OCI-LY7 (cell line): ENCODE measurements around the gene LENG1. TPM values are rescaled to one million over a fixed set of nuclear protein-coding genes. Genes with fewer than 3 reads are reported as not detected.

ENCODE experiments used
- BruUV-seq: library from RNA; stranded (reverse); fragments of 400-500 nt; replicated peaks from 2 replicates; lab custom pipeline; 2021; lab: Mats Ljungman, UMichigan
- CTCF ChIA-PET: fragments of 300-600 bp; sonication (Branson Sonifier 250); formaldehyde crosslinking; loops from one replicate; lab custom pipeline; 2022; ENCODE audit warnings: antibody characterized with exemption; ENCODE audit not compliant: unreplicated experiment; lab: Charles Lee
- POLR2A ChIA-PET: fragments of 300-600 bp; sonication (Branson Sonifier 250); formaldehyde crosslinking; loops from one replicate; lab custom pipeline; 2022; ENCODE audit warnings: antibody characterized with exemption; lab: Charles Lee
- DNase-seq: peaks from one replicate; pipeline ENCODE4 v3.0.0-alpha.2; 2015; ENCODE audit warnings: low spot score
- H2AFZ ChIP-seq: fragments of 200-600 bp; sonication (generic), shearing (Covaris generic); 2 replicates; pipeline ENCODE4 v1.6.1; 2014; ENCODE audit warnings: mild to moderate bottlenecking, antibody characterized with exemption, low read length, moderate library complexity
- H3K27ac ChIP-seq: fragments of 200-600 bp; sonication (generic); 2 replicates; pipeline ENCODE4 v1.5.1; 2014; ENCODE audit warnings: mixed run types, low read depth, mild to moderate bottlenecking, moderate library complexity, low read length, inconsistent platforms; ENCODE audit not compliant: poor library complexity, severe bottlenecking
- H3K36me3 ChIP-seq: fragments of 200-600 bp; sonication (generic); 2 replicates; pipeline ENCODE4 v1.6.1; 2014; ENCODE audit warnings: mild to moderate bottlenecking, antibody characterized with exemption, low read length, moderate library complexity, mixed read lengths; ENCODE audit not compliant: insufficient read depth
- H3K4me1 ChIP-seq: fragments of 200-600 bp; sonication (generic); 2 replicates; pipeline ENCODE4 v1.5.1; 2014; ENCODE audit warnings: mild to moderate bottlenecking, low read length; ENCODE audit not compliant: insufficient read depth, poor library complexity, severe bottlenecking
- H3K4me2 ChIP-seq: fragments of 200-600 bp; sonication (generic); 2 replicates; pipeline ENCODE4 v1.6.1; 2014; ENCODE audit warnings: mild to moderate bottlenecking, low read length
- H3K4me3 ChIP-seq: fragments of 200-600 bp; sonication (generic); 2 replicates; pipeline ENCODE4 v1.5.1; 2014; ENCODE audit warnings: mild to moderate bottlenecking, low read depth, low read length; ENCODE audit not compliant: poor library complexity, severe bottlenecking
- H3K79me2 ChIP-seq: fragments of 200-600 bp; sonication (generic); 2 replicates; pipeline ENCODE4 v1.6.1; 2016; ENCODE audit warnings: low read depth, mild to moderate bottlenecking, low read length, moderate library complexity, mixed read lengths; ENCODE audit not compliant: insufficient read depth
- H3K9me2 ChIP-seq: fragments of 200-600 bp; sonication (generic); 2 replicates; pipeline ENCODE4 v1.6.1; 2016; ENCODE audit warnings: mild to moderate bottlenecking, low read length, mixed read lengths; ENCODE audit not compliant: insufficient read depth
- H3K9me3 ChIP-seq: fragments of 200-600 bp; sonication (generic); 2 replicates; pipeline ENCODE4 v1.6.1; 2014; ENCODE audit warnings: mild to moderate bottlenecking, mixed run types, low read length, mixed read lengths
- H4K20me1 ChIP-seq: fragments of 200-600 bp; sonication (generic); 2 replicates; pipeline ENCODE4 v1.6.1; 2014; ENCODE audit warnings: mild to moderate bottlenecking, antibody characterized with exemption, low read length, moderate library complexity, mixed read lengths; ENCODE audit not compliant: insufficient read depth
- EZH2phosphoT487 ChIP-seq: fragments of 200-600 bp; sonication (generic); IDR thresholded peaks from 2 replicates; pipeline ENCODE4 v1.6.1; 2018; ENCODE audit warnings: low read depth, borderline replicate concordance, mild to moderate bottlenecking, mixed run types, antibody characterized with exemption, low read length, moderate library complexity, mixed read lengths
- intact Hi-C: fragments of 100-400 bp; cut with micrococcal nuclease; formaldehyde crosslinking; loops from one replicate; pipeline ENCODE4 v1.10.0; 2022; ENCODE audit not compliant: unreplicated experiment
- total RNA-seq, 2 experiments: library from RNA; depleted of rRNA in 1 of 2; stranded (reverse); fragments of >200 nt in 1 of 2; shearing (Covaris generic) in 1 of 2; gene quantifications; 2 replicates each; pipeline ENCODE4 v1.2.3, GENCODE V29; 2014 to 2022
- TF ChIP-seq, protein P1 (sequence below): fragments of 200-600 bp; sonication (generic); conservative IDR thresholded peaks from 2 replicates; pipeline ENCODE4 v1.5.1; 2014; ENCODE audit warnings: mild to moderate bottlenecking, antibody characterized with exemption, low read length, moderate library complexity, mixed read lengths

LENG1 gene
- total RNA-seq, 2 experiments from 2014 or later = 4.7 to 8.0 TPM

DNA sequence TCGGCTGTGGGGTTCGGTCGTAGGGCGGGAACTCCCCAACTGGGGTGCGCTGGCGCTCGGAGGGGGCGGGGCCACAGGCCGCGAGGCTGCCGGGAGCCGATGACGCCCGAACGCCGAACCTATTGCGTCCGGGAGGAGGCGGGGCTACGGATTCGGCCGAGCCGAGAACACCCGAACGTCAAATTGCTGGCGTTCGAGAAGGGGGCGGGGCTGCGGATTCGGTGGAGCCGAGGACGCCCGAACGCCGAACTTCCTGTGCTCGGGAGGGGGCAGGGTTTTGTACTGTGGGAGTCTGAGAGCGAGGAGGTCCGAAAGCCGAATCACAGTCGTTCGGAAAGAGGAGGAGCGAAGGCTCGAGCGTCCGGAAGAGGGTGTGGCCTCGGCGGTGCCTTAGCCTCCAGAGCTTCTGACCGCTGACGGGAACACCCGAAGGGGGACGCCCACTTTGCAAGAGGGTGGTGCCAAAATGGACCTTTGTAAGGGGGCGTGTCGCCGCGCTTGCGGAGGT lies 31.0 kb upstream of the LENG1 start:
- DNase-seq = peak; percentile 99
- peaks cover 21% of the 10 kb centered on the region; the same call in 1 of the 2 replicates for H3K79me2 ChIP-seq
- peak overlapping the region; percentile 23 for H2AFZ ChIP-seq
- CTCF ChIA-PET = no interaction called here
- peaks cover 25% of the 10 kb centered on the region for H3K4me1 ChIP-seq
- H3K27ac ChIP-seq = peak overlapping the region; percentile 82
- H4K20me1 ChIP-seq = no peaks in the 10 kb centered on the region
- intact Hi-C loops = loop anchor here (1.0 to 2.0 kb wide), 2 partner anchors 10 to 32 kb away; partner anchors contain the start of genes LENG1 and RPS9
- peak overlapping the region; percentile 76 for H3K4me3 ChIP-seq
- no TSS peak for BruUV-seq
- peak overlapping the region; percentile 97 for H3K4me2 ChIP-seq
- H3K9me3 ChIP-seq = no peaks in the 10 kb centered on the region
- TF ChIP-seq EZH2phosphoT487 = no peak
- TF ChIP-seq, protein P1, sequence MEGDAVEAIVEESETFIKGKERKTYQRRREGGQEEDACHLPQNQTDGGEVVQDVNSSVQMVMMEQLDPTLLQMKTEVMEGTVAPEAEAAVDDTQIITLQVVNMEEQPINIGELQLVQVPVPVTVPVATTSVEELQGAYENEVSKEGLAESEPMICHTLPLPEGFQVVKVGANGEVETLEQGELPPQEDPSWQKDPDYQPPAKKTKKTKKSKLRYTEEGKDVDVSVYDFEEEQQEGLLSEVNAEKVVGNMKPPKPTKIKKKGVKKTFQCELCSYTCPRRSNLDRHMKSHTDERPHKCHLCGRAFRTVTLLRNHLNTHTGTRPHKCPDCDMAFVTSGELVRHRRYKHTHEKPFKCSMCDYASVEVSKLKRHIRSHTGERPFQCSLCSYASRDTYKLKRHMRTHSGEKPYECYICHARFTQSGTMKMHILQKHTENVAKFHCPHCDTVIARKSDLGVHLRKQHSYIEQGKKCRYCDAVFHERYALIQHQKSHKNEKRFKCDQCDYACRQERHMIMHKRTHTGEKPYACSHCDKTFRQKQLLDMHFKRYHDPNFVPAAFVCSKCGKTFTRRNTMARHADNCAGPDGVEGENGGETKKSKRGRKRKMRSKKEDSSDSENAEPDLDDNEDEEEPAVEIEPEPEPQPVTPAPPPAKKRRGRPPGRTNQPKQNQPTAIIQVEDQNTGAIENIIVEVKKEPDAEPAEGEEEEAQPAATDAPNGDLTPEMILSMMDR = no peak
- H3K9me2 ChIP-seq = no peaks in the 10 kb centered on the region
- H3K36me3 ChIP-seq = peaks cover 25% of the 10 kb centered on the region
- POLR2A ChIA-PET = interaction anchor here (0.6 kb wide), 1 partner anchor 879 kb away, joined by 4 read pairs; no protein-coding TSS in a partner anchor

DNA sequence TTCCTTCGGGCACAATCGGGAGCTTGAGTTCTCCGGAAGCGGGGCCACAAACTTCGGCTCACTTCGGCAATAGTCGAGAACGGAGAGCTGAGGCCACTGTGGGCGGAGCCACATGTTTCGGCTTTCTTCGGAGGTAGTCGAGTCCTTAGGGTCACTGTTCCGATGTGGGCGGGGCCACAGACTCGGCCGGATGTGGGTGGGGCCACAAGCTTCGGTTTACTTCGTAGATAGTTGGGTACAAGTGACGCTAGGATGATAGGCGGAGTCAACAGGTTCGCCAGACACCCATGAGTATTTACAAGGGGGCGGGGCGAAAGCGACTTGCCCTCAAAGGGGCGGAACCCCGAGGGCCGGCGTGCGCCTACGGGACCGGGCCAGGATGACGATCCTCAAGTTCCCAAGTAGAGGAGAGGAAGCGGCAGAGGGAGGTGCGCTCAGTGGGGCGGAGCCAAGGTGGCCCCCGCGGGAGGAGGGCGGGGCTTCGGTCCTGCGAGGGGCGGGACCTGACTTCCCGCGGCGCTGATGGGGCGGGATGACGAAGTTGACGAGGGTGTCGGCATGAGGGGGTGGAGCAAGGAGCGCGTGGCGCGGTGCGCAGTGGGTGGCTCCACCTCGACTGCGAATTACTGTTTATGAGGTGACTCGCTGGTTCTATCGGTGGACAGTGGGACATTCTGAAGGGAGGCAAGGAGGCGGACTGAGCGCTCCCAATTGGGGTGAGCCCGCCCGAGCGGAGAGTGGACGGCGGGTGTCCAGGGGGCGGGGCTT lies 30.4 kb upstream of the LENG1 start:
- ChIA-PET POLR2A (interaction anchor here (0.9 to 2.2 kb wide), 4 partner anchors 11 to 1070 kb away, joined by 3 to 10 read pairs (median 6); partner anchors contain the start of genes CNOT3, LENG1 and RPS9), CTCF (interaction anchor here (0.7 to 1.4 kb wide), 3 partner anchors 46 to 199 kb away, joined by 3 to 4 read pairs (median 3); no protein-coding TSS in a partner anchor)
- H3K9me3 ChIP-seq = no peaks in the 10 kb centered on the region
- H3K27ac ChIP-seq = peak overlapping the region; percentile 82
- H3K36me3 ChIP-seq = peaks cover 19% of the 10 kb centered on the region
- peaks cover 21% of the 10 kb centered on the region; the same call in 1 of the 2 replicates for H3K79me2 ChIP-seq
- no peaks in the 10 kb centered on the region for H4K20me1 ChIP-seq
- no peak overlapping the region; the same call in 1 of the 2 replicates for H2AFZ ChIP-seq
- H3K4me3 ChIP-seq = peak overlapping the region; percentile 76
- H3K4me1 ChIP-seq = peaks cover 25% of the 10 kb centered on the region
- TF ChIP-seq, protein P1 = no peak
- TF ChIP-seq EZH2phosphoT487 = no peak
- peak overlapping the region; percentile 97 for H3K4me2 ChIP-seq
- DNase-seq = peak; percentile 100
- intact Hi-C loops = loop anchor here (2.0 kb wide), 1 partner anchor 31 kb away; the partner anchor contains the start of gene LENG1
- H3K9me2 ChIP-seq = no peaks in the 10 kb centered on the region
- no TSS peak for BruUV-seq
